HG03520 (cell line): ENCODE results near the gene IFT43.

ENCODE experiments used
- ATAC-seq: cut with Tn5 transposase; IDR thresholded peaks from one replicate; pipeline ENCODE4 v1.9.1; 2021; ENCODE audit warnings: mild to moderate bottlenecking, moderate library complexity; ENCODE audit not compliant: unreplicated experiment

Gene IFT43

DNA sequence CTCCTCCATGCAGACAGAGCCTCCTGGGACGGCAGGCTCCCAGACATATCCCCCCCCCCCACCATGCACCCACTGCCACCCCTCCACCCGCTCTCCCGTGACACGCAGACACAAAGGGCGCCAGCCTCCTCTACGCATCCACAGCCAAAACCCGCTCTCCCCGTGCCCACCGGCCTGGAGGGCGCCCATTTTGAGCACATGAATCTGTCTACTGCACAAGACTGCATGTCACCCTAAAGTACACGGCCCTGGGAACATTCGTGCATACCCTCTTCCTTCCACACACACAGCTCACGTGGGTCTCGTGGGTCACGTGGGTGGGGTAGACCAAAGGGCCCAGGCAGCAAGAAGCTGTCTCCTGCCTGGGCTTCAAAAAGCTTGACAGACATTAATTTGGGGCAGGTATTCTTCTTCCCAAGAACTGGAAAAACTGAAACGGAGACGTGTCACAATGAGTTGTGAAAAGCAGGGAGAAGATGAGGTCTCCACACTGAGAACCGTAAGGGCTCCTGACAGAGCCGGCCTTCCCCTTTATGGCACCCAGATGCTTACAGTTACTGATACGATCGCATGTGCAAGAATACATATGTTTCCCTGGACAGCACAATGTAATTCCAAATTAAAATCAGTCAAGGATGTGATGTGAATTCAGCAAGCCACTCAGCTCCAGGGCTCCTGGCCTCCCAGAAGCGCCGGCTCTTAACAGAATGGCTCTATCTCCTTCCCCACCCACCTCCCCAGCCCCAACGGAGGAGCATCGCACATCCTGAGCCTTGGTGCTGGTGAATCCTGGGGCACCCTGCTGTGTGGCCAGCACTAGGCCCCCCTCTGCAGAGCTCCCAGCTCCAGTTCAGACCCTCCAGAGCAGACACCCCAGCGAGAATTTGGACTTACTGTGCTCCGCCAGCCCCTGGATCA, 5.7 kb upstream of the IFT43 start:
- ATAC-seq: no peak

DNA sequence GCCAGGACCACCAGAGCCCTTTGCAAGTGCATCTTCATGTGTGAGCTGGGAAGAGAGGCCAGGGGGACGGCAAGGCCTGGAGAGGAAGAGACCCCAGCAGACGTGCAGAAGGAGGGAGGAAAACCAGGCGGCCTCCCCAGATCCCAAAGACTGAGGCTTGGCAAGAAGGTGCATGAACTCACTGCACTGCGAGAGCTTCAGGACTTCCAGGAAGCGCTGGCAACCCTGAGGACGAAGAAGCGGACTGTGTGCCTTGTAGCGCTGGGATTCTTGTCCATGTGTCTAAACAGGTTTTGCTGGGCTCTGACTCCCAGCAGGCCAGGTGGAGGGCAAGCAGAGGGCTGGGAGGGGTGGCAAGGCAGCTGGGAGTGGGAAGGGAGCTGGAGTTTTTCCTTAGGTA, 4.7 kb upstream of the IFT43 start:
- ATAC-seq: no peak

- ATAC-seq: peak; percentile 46
Observed at GRCh38 chr14:75981426-75982265, 3.9 kb upstream of the IFT43 start, which contains the start of gene TGFB3. TSS of gene TGFB3 (minus strand) at chr14:75981995. CDS start at chr14:75980893, 1,102 bp downstream.

DNA sequence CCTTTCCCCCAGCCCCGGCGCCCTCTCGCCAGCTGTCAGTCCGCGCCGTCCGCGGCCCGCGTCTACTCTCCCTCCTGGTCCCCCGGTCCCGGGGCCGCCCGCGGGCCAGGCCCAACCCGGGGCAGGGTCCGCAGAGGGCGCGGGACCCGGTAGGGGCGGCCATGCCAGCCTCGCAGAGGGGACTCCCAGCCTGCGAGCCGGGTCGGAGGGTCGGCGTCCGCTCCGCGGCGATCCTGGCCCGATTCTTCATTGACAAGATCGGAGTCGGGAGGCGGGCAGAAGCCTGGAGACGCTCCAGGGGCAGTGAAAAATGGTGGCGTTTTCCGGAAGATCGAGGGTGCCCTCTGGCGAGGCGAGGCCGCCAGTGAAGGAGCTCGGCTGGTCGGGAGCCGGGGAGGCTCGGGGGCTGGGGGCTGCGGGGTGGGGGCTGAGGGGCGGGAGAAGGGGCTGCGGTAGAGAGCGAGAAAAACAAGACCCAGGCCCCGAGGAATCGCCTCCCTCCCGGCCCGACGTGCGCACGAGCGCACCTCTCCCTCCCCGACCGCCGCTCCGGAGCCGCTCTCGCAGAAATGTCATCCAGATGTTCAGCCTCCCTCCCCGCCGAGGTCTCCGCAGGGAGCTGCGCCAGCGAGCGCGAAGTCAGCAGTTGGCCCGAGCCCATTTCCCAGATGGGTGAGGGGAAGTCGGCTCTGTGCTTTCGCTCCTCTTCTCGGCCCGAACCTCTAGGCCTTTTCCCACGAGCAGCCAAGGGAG, 3.1 kb upstream of the IFT43 start:
- ATAC-seq: no peak

DNA sequence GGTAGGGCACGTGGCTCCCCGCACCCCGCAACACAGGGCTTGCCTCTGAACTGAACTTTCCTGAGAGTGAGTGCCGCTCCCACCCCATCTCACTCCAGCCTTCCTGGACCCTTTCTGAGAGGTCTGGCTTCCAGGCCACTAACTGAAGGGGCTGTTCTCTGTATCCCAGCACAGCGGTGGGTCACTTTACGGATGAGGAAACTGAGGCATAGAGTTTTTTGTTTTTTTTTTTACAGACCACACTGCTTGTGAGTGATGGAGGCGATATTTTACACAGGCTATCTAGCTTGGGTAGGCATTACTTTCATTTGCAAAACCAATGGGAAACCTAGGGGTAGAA, 2.6 kb upstream of the IFT43 start:
- ATAC-seq: no peak

GRCh38 chr14:75984674-75985073, 889 bp upstream of the IFT43 start:
- ATAC-seq: no peak

- no peak for ATAC-seq
Observed at GRCh38 chr14:75986439-75986765, 839 bp downstream of the IFT43 start.

DNA sequence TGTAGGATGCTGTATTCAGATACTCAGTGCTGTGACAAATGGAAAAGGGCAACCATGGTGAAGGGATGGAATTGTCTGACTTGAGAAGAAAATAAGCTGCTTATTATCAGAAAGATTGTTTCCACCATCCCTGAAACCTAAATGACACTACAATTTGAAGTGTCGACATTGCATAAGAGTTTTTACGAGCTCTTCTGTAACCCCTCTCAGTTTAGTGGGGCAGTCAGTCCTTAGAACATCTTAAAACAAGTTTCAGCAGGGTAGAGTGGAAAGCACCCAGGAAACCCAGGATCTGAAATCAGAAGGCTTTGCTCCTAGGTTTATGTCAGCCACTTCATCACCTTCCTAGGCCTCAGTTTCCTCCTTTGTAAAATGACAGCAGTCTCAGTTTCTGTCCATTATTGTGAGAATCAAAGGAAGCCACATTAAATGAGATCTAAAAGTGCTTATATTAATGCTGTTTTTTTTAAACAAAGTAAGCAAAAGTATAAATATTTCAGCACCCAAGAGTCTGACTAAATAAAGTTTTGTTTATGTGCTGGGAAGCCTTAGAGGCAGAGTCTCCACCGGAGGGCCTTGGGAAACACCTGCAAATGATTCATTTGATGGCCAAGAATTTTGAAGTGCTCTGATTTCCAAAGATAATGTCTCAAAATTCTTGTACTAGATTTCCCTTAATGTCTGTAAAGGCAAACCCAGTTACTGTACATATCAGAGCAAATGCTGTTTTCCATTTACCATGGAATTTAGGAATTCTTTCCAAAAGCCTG, 1.8 kb downstream of the IFT43 start:
- no peak for ATAC-seq

GRCh38 chr14:75989134-75989533, 3.6 kb downstream of the IFT43 start:
- no peak for ATAC-seq

DNA sequence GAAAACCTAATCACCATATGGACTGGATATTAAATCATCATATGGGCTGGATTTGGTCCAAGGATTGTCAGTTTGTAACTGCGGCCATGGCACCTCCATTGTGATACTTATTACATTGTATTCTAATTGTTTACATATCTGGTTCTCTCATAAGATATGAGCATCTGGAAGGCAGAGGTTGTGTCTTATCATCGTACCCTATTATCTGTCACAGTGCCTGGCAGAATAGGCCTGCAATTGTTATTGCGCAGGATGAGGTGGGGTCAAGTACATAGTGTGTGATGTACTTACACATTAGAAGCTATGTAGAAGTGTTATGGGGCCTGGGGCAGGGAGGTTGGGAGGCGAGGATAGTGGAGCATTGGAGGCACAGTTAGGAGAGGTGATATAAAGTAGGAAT, 4.7 kb downstream of the IFT43 start:
- ATAC-seq: no peak

DNA sequence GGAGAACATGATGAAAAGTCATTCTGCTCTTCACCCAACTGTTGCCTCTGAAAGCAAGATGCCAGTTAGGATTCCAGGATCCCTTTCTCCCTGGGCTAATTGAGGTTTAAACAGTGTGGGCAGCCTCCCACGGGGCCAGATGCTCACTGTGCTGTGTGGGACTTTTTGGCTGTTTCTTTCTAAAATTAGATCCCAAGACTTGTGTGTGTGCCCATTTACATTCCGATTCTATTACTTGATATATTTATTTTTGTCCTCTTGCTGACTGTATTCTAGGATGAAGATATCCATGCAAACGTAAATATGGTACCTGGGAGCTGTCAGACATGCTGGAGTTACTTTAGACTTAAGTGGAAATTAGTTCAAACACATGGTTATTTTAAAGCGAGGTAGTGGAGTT, 6.2 kb downstream of the IFT43 start:
- no peak for ATAC-seq

DNA sequence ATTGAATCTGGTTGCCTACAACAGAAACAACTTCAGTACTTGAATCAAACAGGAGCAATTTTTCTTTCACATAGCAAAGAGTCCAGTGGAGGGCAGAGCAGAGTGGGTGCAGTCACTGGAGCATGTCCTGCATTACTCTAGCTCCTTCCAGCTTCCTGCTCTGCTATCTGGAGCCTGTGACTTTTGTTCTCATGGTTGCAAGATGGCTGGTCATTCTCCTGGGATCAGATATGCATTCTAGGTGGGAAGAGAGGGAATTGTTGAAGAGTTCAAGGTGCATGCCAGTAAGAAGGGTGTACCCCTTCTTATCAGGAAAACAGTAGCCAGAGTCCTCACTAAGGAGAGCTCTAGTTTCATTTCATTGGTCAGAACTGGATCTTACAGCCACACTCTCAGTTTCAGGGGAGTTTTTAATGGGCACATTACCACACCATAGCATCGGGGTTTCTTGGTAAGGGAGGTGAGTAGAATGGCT, 8.0 kb downstream of the IFT43 start:
- ATAC-seq: peak; percentile 50

GRCh38 chr14:75995372-75996041, 9.9 kb downstream of the IFT43 start:
- ATAC-seq: no peak

GRCh38 chr14:75996488-75996887, 10.9 kb downstream of the IFT43 start:
- ATAC-seq: no peak

DNA sequence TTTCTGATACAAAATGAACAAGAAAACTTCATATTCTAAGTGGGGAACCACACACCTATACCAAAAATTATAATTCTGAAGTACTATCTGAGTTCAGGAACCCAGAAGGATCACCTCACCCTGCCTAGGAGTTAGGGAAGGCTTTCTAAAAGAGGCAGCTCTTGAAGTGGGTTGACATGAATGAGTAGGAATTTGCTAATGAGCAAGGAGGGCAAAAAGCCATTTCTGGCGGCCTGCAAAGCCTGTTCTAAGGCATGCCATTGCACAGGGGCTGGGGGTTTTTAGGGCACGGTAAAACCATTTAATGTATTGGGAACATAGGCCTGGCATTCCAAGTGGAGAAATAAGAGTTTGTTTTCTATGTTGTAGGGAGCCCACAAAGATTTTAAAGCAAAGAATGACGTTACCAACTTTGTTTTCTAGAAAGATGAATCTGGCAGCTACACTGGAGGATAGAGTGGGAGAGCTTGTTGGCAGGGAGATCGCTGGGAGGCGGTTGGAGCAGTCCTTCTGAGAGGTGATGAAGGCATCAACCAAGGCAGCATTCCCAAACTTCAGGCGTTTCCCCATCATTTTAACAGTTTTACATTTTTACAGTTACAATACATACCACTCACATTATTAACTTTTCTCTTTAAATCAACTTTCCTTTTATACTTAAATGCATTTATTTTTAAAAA, 14.1 kb downstream of the IFT43 start:
- no peak for ATAC-seq

DNA sequence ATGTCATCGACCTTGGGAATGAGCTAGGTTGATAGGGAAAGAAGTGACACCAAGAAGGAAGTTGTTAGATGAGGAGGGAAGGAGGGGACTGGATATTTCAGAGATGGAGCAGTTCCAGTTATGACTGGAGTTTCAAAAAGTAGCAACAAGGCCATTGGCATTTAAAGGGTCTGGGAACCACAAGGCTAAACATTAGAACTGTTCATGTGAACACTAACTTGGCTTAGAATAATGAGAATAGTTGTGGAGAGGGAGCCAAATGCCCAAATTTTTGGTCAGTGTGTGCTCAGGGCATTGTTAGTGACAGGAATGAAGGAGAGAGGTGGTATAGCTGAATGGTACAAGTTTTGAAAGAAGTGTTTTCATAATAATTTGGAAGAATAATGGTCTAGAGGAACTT, 16.8 kb downstream of the IFT43 start:
- ATAC-seq: no peak

DNA sequence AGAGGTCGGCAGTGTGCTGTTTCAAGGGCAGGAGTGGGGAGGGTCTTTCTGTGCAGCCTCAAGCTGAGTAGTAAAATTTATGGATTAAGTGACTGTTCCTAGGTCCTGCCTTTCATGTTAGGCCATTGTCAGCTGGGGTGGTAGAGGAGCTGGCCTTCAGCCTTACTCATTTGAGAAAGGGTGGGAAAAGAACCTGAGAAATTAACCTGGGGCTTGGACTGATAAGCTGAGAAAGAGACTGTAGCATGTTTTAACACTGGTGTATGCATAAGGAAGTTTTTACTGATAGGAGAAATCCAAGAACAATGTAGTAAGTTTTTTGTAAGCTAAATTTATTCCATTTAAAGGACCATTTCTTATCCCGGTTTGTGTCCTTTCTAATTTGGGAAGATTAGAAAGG, 20.7 kb downstream of the IFT43 start:
- no peak for ATAC-seq

DNA sequence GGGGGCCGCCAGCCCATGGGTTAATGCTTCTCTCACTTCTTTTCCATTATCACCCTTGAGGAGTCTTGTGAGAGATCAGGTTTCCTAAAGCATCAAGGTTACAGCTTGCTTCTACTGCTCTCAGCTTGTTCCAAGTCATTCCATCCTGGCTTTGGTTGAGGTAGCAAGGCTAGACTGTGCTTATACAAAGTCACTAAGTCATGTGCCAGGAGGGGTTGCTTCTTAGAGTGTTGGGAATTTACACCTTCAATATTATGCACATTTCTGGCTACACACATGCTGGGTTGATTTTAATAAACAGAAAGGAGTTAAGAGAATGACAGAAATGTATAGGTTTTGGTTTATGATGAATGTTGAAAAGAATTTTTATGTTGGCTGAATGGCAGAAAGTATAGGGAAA, 21.8 kb downstream of the IFT43 start:
- ATAC-seq: no peak

DNA sequence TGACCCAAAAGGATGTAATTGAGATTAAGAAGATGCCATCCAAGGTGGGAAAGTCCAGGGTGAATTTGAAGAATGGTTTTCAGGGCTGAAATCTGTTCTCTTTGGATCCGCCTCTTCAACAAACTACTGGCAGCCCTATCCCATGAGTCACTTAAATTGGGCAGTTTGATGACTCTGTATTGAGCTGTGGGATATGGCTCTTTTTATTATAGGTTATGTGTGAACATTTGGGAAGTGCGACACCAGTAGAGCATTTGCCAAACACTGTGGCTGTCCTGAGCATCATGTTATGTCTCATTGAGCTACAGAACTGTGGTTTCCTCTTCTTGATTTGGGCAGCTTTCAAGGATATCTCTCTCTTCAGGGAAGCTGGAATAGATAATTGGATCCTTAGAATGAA, 22.3 kb downstream of the IFT43 start:
- no peak for ATAC-seq
